ENCODE measurements around the gene PIP5K1C. TPM values are rescaled to one million over a fixed set of nuclear protein-coding genes. Genes with fewer than 3 reads are reported as not detected.

PIP5K1C gene
- total RNA-seq, 1 donor from 2014 or later: 43.6 TPM

DNA sequence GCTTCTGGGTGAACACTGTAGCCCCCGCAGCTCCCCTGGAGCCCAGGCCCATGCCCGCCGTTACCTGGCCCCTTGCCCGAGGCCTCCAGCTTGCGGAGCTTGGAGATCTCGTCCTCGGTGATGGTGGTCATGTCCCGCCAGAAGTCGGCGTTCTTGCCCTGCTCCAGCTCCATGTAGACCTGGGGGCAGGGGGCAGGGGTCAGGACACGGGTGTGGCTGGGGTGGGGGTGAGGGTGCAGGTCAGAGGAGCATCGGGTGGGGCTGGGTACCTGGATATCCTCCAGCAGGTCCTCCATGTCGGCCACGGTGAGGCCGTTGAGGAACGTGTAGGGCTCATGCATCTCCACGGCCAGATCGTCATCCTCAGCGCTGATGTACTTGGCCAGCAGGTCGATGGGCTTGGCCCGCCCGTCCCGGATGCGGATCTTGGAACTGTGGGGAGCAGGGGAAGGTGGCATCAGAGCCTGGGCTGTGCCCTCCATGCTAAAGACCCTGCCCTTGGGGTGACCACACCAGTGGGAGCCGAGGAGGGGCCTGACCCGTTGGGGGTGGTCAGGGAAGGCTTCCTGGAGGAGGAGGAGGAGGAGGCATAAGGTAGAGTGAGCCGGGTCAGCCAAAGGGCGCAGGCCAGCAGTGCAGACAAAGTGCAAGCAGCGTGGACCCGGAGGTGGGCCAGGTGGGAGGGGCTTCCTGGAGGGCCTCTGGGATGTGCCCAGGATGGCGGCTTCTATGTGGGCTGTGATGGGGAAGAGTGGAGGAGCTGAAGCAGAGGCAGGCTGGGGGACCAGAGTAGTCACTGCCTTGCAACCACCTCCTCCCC lies 81.2 kb downstream of the PIP5K1C start:
- no peak for TF ChIP-seq CTCF (IDR thresholded peaks at IDR 0.05)
- intact Hi-C loops (cut with DNase I): no loop called here
- H3K36me3 ChIP-seq: peaks cover 61% of the 10 kb centered on the region
- H3K4me3 ChIP-seq: no peak overlapping the region
- no peaks in the 10 kb centered on the region for H3K27me3 ChIP-seq (ENCODE audit: low read depth)
- peaks cover 12% of the 10 kb centered on the region for H3K4me1 ChIP-seq
- H3K9me3 ChIP-seq: no peaks in the 10 kb centered on the region
- ATAC-seq (no peak), DNase-seq (no peak)
- H3K27ac ChIP-seq: no peak overlapping the region

DNA sequence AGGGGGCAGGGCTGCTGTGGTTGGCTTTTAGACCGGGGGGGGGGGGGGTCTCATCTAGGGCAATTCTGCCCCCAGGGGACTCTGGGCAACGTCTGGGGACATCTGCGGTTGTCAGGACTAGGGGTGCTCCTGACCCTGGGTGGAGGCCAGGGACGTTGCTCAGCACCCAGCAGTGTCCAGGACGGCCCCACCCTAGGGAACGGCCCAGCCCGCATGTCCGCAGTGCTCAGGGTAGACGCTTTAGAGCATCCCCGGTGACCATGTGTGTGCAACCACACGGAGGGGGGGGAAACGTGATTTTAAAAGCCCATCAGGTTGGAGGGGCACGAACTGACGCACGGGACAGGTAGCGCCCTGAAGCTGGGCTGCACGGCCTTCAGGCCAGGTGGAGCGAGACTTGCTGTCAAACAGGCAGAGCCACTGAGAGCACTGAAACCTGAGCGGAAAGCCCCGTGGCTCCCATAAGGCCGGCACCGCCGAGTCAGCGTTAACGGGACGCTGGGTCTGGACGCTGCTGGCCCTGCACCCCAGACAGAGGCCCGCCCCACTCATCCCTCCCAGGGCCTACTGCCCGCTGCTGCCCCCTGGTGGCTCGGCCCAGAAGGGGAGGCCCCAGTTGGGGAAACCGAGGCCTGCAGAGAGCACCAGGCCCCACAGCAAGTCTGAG lies 82.0 kb downstream of the PIP5K1C start:
- intact Hi-C loops (cut with DNase I): no loop called here
- Histone ChIP-seq H3K27me3 (ENCODE audit: low read depth) (no peaks in the 10 kb centered on the region), H3K27ac (no peak overlapping the region), H3K9me3 (no peaks in the 10 kb centered on the region), H3K4me3 (no peak overlapping the region), H3K4me1 (peaks cover 12% of the 10 kb centered on the region), H3K36me3 (peaks cover 63% of the 10 kb centered on the region)
- DNase-seq: no peak
- peak; percentile 95 for TF ChIP-seq CTCF (IDR thresholded peaks at IDR 0.05)
- ATAC-seq: peak; percentile 72 to 80

- peaks cover 65% of the 10 kb centered on the region for H3K36me3 ChIP-seq
- DNase-seq (no peak), ATAC-seq (no peak)
- intact Hi-C loops (cut with DNase I): no loop called here
- no peak overlapping the region for H3K27ac ChIP-seq
- peaks cover 12% of the 10 kb centered on the region for H3K4me1 ChIP-seq
- H3K27me3 ChIP-seq (ENCODE audit: low read depth): no peaks in the 10 kb centered on the region
- H3K9me3 ChIP-seq: no peaks in the 10 kb centered on the region
- peak overlapping the region; percentile 10 for H3K4me3 ChIP-seq
- no peak for TF ChIP-seq CTCF (IDR thresholded peaks at IDR 0.05)
Observed at GRCh38 chr19:3617463-3617862, 82.8 kb downstream of the PIP5K1C start.

DNA sequence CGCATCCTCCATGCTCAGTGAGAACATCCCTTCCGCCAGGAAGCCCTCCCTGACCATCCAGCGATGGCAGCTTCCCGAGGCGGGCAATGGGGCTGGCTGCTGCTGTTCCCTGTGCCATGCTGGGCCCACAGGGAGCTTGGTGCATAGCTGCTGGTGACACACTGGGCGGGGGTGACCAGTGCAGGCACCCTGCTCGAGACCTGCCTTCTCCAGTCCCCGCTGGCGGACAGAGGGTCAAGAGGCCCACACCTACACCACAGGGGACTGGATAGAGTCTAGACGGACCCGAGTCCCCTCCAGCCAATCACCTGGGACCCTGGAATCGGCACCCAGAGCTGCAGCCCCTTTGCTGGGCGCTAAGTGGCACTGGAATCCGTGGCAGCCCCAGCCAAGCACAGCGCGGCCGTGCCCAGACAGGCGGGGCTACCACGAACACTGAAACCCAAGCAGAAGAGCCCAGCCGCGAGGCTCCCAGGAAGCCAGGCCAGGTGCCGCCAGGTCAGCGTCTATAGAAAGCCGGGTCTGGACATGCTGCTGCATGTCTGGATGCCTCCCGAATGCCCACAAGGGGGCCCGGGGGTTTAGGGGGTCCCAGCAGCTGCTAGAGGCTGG lies 84.6 kb downstream of the PIP5K1C start:
- intact Hi-C loops (cut with DNase I): no loop called here
- Histone ChIP-seq H3K27ac (no peak overlapping the region), H3K9me3 (no peaks in the 10 kb centered on the region), H3K4me3 (no peak overlapping the region), H3K27me3 (ENCODE audit: low read depth) (no peaks in the 10 kb centered on the region), H3K4me1 (peaks cover 12% of the 10 kb centered on the region), H3K36me3 (peaks cover 69% of the 10 kb centered on the region)
- no peak for TF ChIP-seq CTCF (IDR thresholded peaks at IDR 0.05)
- ATAC-seq (no peak), DNase-seq (no peak)

- Histone ChIP-seq H3K36me3 (peaks cover 65% of the 10 kb centered on the region), H3K4me1 (peaks cover 12% of the 10 kb centered on the region), H3K4me3 (no peak overlapping the region), H3K9me3 (no peaks in the 10 kb centered on the region), H3K27ac (no peak overlapping the region), H3K27me3 (ENCODE audit: low read depth) (no peaks in the 10 kb centered on the region)
- ATAC-seq: no peak
- DNase-seq: no peak
- intact Hi-C loops (cut with DNase I): no loop called here
- no peak for TF ChIP-seq CTCF (IDR thresholded peaks at IDR 0.05)
Observed at GRCh38 chr19:3614858-3615505, 85.3 kb downstream of the PIP5K1C start.
